ENCODE measurements around the gene IL12RB2. TPM values are rescaled to one million over a fixed set of nuclear protein-coding genes. Genes with fewer than 3 reads are reported as not detected.

Gene IL12RB2
- total RNA-seq, 3 donors from 2014 or later, result 75.9 to 87.4 (median 81.2) TPM

DNA sequence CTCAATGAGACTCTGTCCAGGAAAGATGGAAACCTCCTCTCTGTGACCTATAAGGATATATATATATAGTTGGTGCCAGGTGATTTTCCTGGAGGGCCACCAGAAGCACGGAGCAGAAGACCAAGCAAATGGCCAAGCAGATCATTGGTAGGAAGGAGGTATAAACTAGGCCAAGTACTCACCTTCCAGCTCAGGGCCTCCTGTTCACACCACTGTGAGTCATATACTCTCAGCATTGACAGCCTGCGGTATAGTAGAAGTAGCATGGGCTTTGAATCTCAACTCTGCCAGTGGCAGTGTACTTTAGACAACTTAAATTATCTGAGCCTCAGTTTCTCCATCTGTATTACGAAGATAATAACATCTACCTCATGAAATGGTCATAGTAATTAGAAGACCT is 15.4 kb downstream of the IL12RB2 start:
- Mint-ChIP-seq H3K36me3 (ENCODE audit: insufficient read depth) (peaks cover 42% of the 10 kb centered on the region), H3K4me1 (ENCODE audit: low read depth) (peaks cover 2% of the 10 kb centered on the region), H3K4me3 (no peak overlapping the region), H3K9me3 (no peaks in the 10 kb centered on the region), H3K27me3 (ENCODE audit: low read depth) (no peaks in the 10 kb centered on the region)
- no peak for DNase-seq
- ATAC-seq, result peak; percentile 80 to 90

DNA sequence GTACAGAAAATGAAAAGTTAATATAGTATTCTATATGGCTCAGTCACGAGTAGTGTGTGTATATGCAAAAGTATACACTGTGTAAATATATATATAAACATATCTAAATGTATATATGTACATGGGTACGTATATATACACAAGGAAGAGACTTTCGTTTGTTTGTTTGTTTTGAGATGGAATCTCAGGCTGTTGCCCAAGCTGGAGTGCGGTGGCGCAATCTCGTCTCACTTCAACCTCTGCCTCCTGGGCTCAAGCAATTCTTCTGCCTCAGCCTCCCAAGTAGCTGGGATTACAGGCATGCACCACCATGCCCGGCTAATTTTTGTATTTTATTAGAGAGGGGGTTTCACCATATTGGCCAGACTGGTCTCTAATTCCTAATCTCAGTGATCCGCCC is 16.4 kb downstream of the IL12RB2 start:
- ATAC-seq (no peak), DNase-seq (no peak)
- Mint-ChIP-seq H3K36me3 (ENCODE audit: insufficient read depth) (peaks cover 45% of the 10 kb centered on the region), H3K4me1 (ENCODE audit: low read depth) (peaks cover 5% of the 10 kb centered on the region), H3K9me3 (no peaks in the 10 kb centered on the region), H3K4me3 (no peak overlapping the region), H3K27me3 (ENCODE audit: low read depth) (no peaks in the 10 kb centered on the region)

GRCh38 chr1:67327864-67328466 is 20.3 kb downstream of the IL12RB2 start:
- H3K4me3 Mint-ChIP-seq, result no peak overlapping the region
- peaks cover 22% of the 10 kb centered on the region for H3K4me1 Mint-ChIP-seq (ENCODE audit: low read depth)
- DNase-seq (no peak), ATAC-seq (no peak)
- H3K9me3 Mint-ChIP-seq, result no peaks in the 10 kb centered on the region
- H3K27me3 Mint-ChIP-seq (ENCODE audit: low read depth), result no peaks in the 10 kb centered on the region
- peaks cover 32% of the 10 kb centered on the region for H3K36me3 Mint-ChIP-seq (ENCODE audit: insufficient read depth)

DNA sequence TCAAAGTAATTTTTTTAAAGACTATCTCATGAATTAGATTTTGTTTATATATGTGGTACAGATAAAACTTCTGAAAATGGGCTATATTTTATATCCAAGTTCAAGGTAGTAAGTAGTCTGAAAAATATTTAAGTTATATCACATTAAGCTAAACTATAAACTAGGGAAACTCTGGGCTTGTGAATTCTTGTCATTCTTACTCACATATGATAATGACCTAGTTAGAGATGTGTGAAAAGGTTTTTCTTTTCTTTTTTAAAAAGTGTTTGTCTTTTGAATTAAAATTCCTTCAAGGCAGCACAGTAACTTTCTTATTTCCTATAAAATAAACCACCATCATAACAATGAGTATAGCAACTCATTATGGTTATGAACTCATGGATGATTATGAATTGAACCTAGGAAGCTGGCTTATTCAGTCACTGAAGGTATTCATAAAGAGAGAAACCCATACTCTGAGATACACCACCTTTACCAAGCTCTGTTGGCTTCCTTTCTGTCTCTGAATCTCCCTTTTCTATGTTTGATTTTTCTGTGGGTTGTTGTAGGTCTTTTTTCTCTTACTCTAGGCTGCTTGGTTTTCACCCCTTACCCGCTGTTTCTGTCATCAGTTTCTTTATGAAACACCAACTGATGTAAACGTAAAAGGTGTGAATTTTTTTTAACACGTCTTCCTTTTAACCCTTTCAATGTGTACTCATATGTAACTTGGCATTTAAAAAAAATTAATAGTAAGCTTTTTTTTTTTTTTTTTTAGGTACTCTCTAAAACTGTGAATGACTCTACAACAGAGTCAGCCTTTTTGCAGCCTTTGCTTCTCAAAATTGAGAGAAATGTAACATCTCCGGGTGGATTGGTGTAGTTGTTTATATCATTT is 25.2 kb downstream of the IL12RB2 start:
- no peak for DNase-seq
- H3K36me3 Mint-ChIP-seq (ENCODE audit: insufficient read depth), result peaks cover 47% of the 10 kb centered on the region
- peak overlapping the region; percentile 13 for H3K4me3 Mint-ChIP-seq
- peaks cover 65% of the 10 kb centered on the region for H3K4me1 Mint-ChIP-seq (ENCODE audit: low read depth)
- no peaks in the 10 kb centered on the region for H3K9me3 Mint-ChIP-seq
- H3K27me3 Mint-ChIP-seq (ENCODE audit: low read depth), result no peaks in the 10 kb centered on the region
- ATAC-seq, result peak; percentile 88 to 90

DNA sequence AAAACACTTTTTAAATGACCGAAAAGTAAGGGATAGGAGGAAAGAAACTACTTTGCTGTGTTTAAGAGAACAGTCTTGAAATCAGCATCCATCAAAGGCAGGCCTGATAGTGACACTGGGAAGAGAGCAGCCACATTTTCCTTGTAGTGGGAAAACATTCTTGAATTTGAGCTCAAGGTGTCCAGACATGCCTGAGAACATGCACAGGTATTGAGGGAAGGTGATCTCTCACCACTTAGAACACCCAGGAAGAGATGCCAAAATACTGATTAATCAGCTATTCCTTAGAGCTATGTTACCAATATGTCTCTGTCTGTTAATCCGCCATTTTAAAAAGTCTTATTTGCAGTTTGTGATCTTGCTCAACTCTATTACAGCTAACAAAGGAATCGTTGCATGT is 25.9 kb downstream of the IL12RB2 start:
- DNase-seq (no peak), ATAC-seq (no peak)
- Mint-ChIP-seq H3K9me3 (no peaks in the 10 kb centered on the region), H3K4me1 (ENCODE audit: low read depth) (peaks cover 71% of the 10 kb centered on the region), H3K27me3 (ENCODE audit: low read depth) (no peaks in the 10 kb centered on the region), H3K4me3 (peak overlapping the region; percentile 13), H3K36me3 (ENCODE audit: insufficient read depth) (peaks cover 47% of the 10 kb centered on the region)

- Mint-ChIP-seq H3K36me3 (ENCODE audit: insufficient read depth) (peaks cover 42% of the 10 kb centered on the region), H3K27me3 (ENCODE audit: low read depth) (no peaks in the 10 kb centered on the region), H3K4me3 (peak overlapping the region; percentile 12), H3K4me1 (ENCODE audit: low read depth) (peaks cover 83% of the 10 kb centered on the region), H3K9me3 (no peaks in the 10 kb centered on the region)
- ATAC-seq, result no peak
- no peak for DNase-seq
Observed at GRCh38 chr1:67335411-67335810, 27.7 kb downstream of the IL12RB2 start.

- Mint-ChIP-seq H3K9me3 (no peaks in the 10 kb centered on the region), H3K27me3 (ENCODE audit: low read depth) (no peaks in the 10 kb centered on the region), H3K36me3 (ENCODE audit: insufficient read depth) (peaks cover 38% of the 10 kb centered on the region), H3K4me3 (no peak overlapping the region), H3K4me1 (ENCODE audit: low read depth) (peaks cover 85% of the 10 kb centered on the region)
- ATAC-seq, result no peak
- no peak for DNase-seq
Observed at GRCh38 chr1:67336157-67336556, 28.5 kb downstream of the IL12RB2 start.

- H3K4me1 Mint-ChIP-seq (ENCODE audit: low read depth), result peaks cover 90% of the 10 kb centered on the region
- peaks cover 36% of the 10 kb centered on the region for H3K36me3 Mint-ChIP-seq (ENCODE audit: insufficient read depth)
- no peaks in the 10 kb centered on the region for H3K27me3 Mint-ChIP-seq (ENCODE audit: low read depth)
- ATAC-seq, result no peak
- peak overlapping the region; percentile 38 for H3K4me3 Mint-ChIP-seq
- peak; percentile 7 for DNase-seq
- H3K9me3 Mint-ChIP-seq, result no peaks in the 10 kb centered on the region
Observed at GRCh38 chr1:67336783-67337182, 29.1 kb downstream of the IL12RB2 start.

- Mint-ChIP-seq H3K36me3 (ENCODE audit: insufficient read depth) (peaks cover 39% of the 10 kb centered on the region), H3K4me1 (ENCODE audit: low read depth) (peaks cover 90% of the 10 kb centered on the region), H3K4me3 (peak overlapping the region; percentile 40), H3K27me3 (ENCODE audit: low read depth) (no peaks in the 10 kb centered on the region), H3K9me3 (no peaks in the 10 kb centered on the region)
- DNase-seq, result no peak
- peak; percentile 15 to 16 for ATAC-seq
Observed at GRCh38 chr1:67338642-67339041, 31.0 kb downstream of the IL12RB2 start.

DNA sequence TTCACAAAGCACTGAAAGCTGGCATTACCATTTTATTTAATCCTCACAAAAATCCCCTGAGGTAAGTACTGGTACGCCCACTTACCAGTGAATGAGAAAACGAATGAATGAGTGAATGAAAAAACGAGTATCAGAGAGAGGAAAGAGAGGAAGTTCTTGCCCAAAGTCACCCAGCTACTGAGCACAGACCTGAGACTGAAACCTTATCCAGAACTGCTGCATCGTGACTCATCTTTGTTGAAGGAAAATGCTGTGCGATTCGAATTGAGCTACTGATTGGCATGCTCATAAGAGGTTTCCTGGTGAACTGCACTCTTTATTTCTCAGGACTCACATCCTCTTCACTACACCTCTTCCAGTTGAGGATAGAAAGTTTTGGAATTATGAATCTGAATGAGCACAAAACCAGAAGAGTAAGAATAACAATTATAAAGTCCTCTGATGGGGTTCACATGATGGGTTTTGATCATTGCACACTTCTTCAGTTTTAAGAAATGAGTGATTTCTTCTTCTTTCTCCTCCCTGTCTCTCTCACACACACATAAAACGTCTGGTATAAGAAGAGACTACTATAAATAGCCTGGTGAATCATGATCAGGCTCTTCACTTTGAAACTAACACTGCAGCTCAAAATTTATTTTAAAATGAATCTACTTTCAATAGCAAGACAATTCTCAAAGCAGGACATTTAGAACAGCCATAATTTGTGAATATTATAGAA is 32.1 kb downstream of the IL12RB2 start:
- Mint-ChIP-seq H3K4me1 (ENCODE audit: low read depth) (peaks cover 83% of the 10 kb centered on the region), H3K36me3 (ENCODE audit: insufficient read depth) (peaks cover 35% of the 10 kb centered on the region), H3K27me3 (ENCODE audit: low read depth) (no peaks in the 10 kb centered on the region), H3K9me3 (no peaks in the 10 kb centered on the region), H3K4me3 (peak overlapping the region; percentile 41)
- peak; percentile 68 to 72 for ATAC-seq
- DNase-seq, result no peak

GRCh38 chr1:67342076-67342890 is 34.6 kb downstream of the IL12RB2 start:
- Mint-ChIP-seq H3K9me3 (no peaks in the 10 kb centered on the region), H3K4me3 (no peak overlapping the region), H3K36me3 (ENCODE audit: insufficient read depth) (peaks cover 24% of the 10 kb centered on the region), H3K4me1 (ENCODE audit: low read depth) (peaks cover 58% of the 10 kb centered on the region), H3K27me3 (ENCODE audit: low read depth) (no peaks in the 10 kb centered on the region)
- DNase-seq (peak; percentile 5), ATAC-seq (peak; percentile 9 to 14)

GRCh38 chr1:67345556-67345955 is 37.9 kb downstream of the IL12RB2 start:
- Mint-ChIP-seq H3K27me3 (ENCODE audit: low read depth) (no peaks in the 10 kb centered on the region), H3K4me3 (no peak overlapping the region), H3K9me3 (no peaks in the 10 kb centered on the region), H3K4me1 (ENCODE audit: low read depth) (peaks cover 34% of the 10 kb centered on the region), H3K36me3 (ENCODE audit: insufficient read depth) (peaks cover 26% of the 10 kb centered on the region)
- ATAC-seq (no peak), DNase-seq (no peak)

GRCh38 chr1:67346982-67347381 is 39.3 kb downstream of the IL12RB2 start:
- ATAC-seq (no peak), DNase-seq (no peak)
- H3K27me3 Mint-ChIP-seq (ENCODE audit: low read depth), result no peaks in the 10 kb centered on the region
- peaks cover 26% of the 10 kb centered on the region for H3K36me3 Mint-ChIP-seq (ENCODE audit: insufficient read depth)
- H3K4me3 Mint-ChIP-seq, result no peak overlapping the region
- peaks cover 25% of the 10 kb centered on the region for H3K4me1 Mint-ChIP-seq (ENCODE audit: low read depth)
- no peaks in the 10 kb centered on the region for H3K9me3 Mint-ChIP-seq

All from activated T-cell treated with anti-CD3 and anti-CD28 coated beads, Interleukin-2, amount 50 U/mL, for 4 hours (primary cell).